OCI-LY3 (cell line): ENCODE results near the gene INF2.
A peak's percentile ranks its signal among the peaks of the same experiment; 100 is the strongest.

Source experiments
- H2AFZ ChIP-seq: fragments of 200-600, 300-600 bp; shearing (Covaris generic); 2 replicates; pipeline ENCODE4 v1.6.0; 2014; ENCODE audit warnings: antibody characterized with exemption, low read depth, low read length
- H3K27ac ChIP-seq: fragments of 200-600, 300-600 bp; sonication (generic); 2 replicates; pipeline ENCODE4 v1.5.1; 2014; ENCODE audit warnings: mild to moderate bottlenecking, low read length, moderate library complexity, mixed read lengths
- H3K27me3 ChIP-seq: fragments of 200-600, 300-600 bp; sonication (generic); 2 replicates; pipeline ENCODE4 v1.6.1; 2014; ENCODE audit warnings: low read depth, low read length, mixed read lengths
- H3K36me3 ChIP-seq: fragments of 200-600, 300-600 bp; sonication (generic); replicated peaks from 2 replicates; pipeline ENCODE3; 2014; ENCODE audit warnings: low read depth, low read length, mixed read lengths
- H3K4me1 ChIP-seq: fragments of 300-600, 200-600 bp; sonication (generic); 2 replicates; pipeline ENCODE4 v1.6.1; 2014; ENCODE audit warnings: low read length, mixed read lengths
- H3K4me2 ChIP-seq: fragments of 200-600, 300-600 bp; sonication (generic); 2 replicates; pipeline ENCODE4 v1.6.1; 2014; ENCODE audit warnings: low read length, mixed read lengths
- H3K4me3 ChIP-seq: fragments of 300-600, 200-600 bp; sonication (generic); 2 replicates; pipeline ENCODE4 v1.5.1; 2014; ENCODE audit warnings: antibody characterized with exemption, mild to moderate bottlenecking, low read length, moderate library complexity
- H3K79me2 ChIP-seq: fragments of 300-600, 200-600 bp; shearing (Covaris generic); 2 replicates; pipeline ENCODE4 v1.6.1; 2014; ENCODE audit warnings: mild to moderate bottlenecking, low read length, mixed read lengths
- H3K9ac ChIP-seq: fragments of 300-600, 200-600 bp; shearing (Covaris generic); 2 replicates; pipeline ENCODE4 v1.6.0; 2014; ENCODE audit warnings: mild to moderate bottlenecking, low read length, moderate library complexity
- H3K9me3 ChIP-seq: fragments of 200-600, 300-600 bp; shearing (Covaris generic); 2 replicates; pipeline ENCODE4 v1.6.1; 2014; ENCODE audit warnings: low read length, mixed read lengths; ENCODE audit not compliant: insufficient read depth
- H4K20me1 ChIP-seq: fragments of 200-600, 300-600 bp; sonication (generic); 2 replicates; pipeline ENCODE4 v1.6.1; 2016; ENCODE audit warnings: low read length, mixed read lengths; ENCODE audit not compliant: insufficient read depth
- CTCF ChIP-seq: fragments of 200-600, 300-600 bp; sonication (generic); IDR thresholded peaks from 2 replicates; pipeline ENCODE4 v1.5.1; 2014; ENCODE audit warnings: antibody characterized with exemption, low read length, low read depth
- EZH2phosphoT487 ChIP-seq: fragments of 200-600 bp; shearing (Covaris generic); IDR thresholded peaks from 2 replicates; pipeline ENCODE4 v1.6.1; 2018; ENCODE audit warnings: antibody characterized with exemption, mixed run types, low read depth

INF2 gene

DNA sequence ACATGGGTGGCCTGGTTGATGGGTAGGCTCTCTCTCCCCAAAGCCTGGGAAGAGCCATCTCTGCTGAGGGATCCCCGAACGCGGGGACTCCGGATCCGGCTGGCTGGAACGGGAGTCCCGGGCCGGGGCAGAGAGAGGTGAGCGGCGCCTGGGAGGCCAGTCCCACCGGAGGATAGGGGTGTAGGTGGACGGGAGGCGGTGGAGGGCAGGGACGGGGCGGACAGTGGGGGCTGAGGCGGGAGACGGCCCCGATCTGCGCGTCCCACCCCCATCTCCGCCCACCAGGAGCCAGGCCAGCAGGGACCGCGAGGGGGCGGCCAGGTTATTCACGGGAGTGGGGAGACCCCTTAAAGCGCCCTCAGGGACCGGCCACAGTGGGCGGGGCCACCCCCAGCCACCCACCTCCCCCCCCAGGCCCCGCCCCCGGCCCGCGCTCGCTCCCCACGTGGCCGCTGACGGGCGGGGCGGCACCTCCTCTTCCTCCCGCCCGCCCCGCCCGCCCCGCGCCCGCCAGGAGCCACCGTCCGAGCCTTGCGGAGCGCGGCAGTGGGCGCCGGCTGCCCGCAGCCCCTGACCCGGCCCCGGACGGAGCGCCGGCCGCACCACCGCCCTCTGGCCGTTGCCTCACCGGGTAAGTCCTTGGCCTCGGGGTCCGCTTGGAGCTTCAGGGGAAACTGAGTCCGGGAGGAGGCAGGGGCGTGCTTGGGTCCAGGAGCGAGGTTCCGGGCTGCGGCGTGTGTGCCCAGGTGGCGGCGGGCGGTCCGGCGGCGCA, at the start of gene INF2:
Gene INF2 (plus strand): TSS at position 510 of the 772 bp plus-strand sequence. CDS start 11,748 bp downstream, outside the sequence.
- Histone ChIP-seq H3K27ac (no peak within 1 kb of the TSS), H4K20me1 (peaks cover 30% of the 10 kb centered on the region), H3K36me3 (peaks cover 5% of the 10 kb centered on the region), H3K4me1 (peaks cover 9% of the 10 kb centered on the region), H3K9ac (peak within 1 kb of the TSS; percentile 73), H3K9me3 (no peaks in the 10 kb centered on the region), H2AFZ (peak within 1 kb of the TSS; percentile 67; the same call in 1 of the 2 replicates), H3K4me2 (peak within 1 kb of the TSS; percentile 97), H3K79me2 (peaks cover 25% of the 10 kb centered on the region), H3K27me3 (peaks cover 9% of the 10 kb centered on the region; the same call in 1 of the 2 replicates), H3K4me3 (peak within 1 kb of the TSS; percentile 80)
- no peak for TF ChIP-seq CTCF
- no peak for TF ChIP-seq EZH2phosphoT487

DNA sequence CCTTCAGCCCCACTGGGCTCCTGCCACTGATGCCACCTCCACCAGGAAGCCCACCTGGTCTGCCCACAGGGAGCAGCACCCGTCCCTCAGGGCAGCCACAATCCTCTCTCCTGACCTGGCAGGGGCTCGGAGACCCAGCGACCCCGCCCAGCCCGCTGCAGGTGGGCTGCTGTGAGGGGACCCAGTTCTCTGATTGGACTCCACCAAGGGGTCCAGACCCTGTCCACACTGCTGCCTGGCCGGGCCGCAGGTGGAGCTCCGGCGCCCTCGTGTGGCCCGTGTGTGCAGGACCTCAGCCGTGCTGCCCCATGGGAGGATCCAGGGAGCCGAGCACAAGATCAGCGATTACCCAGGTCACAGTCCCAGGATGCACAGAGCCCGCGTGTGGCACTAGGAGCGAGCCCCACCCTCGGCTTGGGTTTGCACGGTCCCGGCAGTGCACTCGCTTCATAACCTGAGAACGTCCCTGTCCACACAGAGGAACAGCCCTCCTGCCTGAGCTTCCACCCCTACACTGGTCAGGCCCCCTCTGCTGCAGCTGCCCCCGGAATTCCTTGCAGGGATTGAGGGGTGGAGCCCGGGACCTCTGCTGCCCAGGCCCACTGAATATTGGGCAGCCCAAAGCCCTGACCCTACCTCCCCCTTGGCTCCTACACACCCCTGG, 49.4 kb upstream of the INF2 start:
- H4K20me1 ChIP-seq = no peaks in the 10 kb centered on the region
- H3K4me3 ChIP-seq = peak overlapping the region; percentile 58
- no peak overlapping the region for H3K9ac ChIP-seq
- TF ChIP-seq EZH2phosphoT487 (no peak), CTCF (peak; percentile 95)
- no peaks in the 10 kb centered on the region for H3K9me3 ChIP-seq
- peak overlapping the region; percentile 70 for H3K4me2 ChIP-seq
- no peak overlapping the region for H3K27ac ChIP-seq
- peaks cover 10% of the 10 kb centered on the region; the same call in 1 of the 2 replicates for H3K27me3 ChIP-seq
- H3K36me3 ChIP-seq = no peaks in the 10 kb centered on the region
- H3K4me1 ChIP-seq = peaks cover 8% of the 10 kb centered on the region; the same call in 1 of the 2 replicates
- no peaks in the 10 kb centered on the region for H3K79me2 ChIP-seq
- H2AFZ ChIP-seq = peak overlapping the region; percentile 89

- Histone ChIP-seq H3K27ac (no peak overlapping the region), H4K20me1 (no peaks in the 10 kb centered on the region), H2AFZ (no peak overlapping the region), H3K9ac (no peak overlapping the region), H3K4me3 (no peak overlapping the region), H3K27me3 (peaks cover 10% of the 10 kb centered on the region; the same call in 1 of the 2 replicates), H3K79me2 (no peaks in the 10 kb centered on the region), H3K9me3 (no peaks in the 10 kb centered on the region), H3K36me3 (no peaks in the 10 kb centered on the region), H3K4me2 (peak overlapping the region; percentile 70; the same call in 1 of the 2 replicates), H3K4me1 (peaks cover 8% of the 10 kb centered on the region; the same call in 1 of the 2 replicates)
- TF ChIP-seq CTCF (no peak), EZH2phosphoT487 (no peak)
Measured at GRCh38 chr14:104640681-104641080, 48.7 kb upstream of the INF2 start.
